Uterus (tissue), 4 donors: ENCODE measurements around the gene SLC35D3. TPM values are rescaled to one million over a fixed set of nuclear protein-coding genes. Genes with fewer than 3 reads are reported as not detected.

ENCODE experiments used
- DNase-seq, 2 donors: peaks; one replicate each; pipeline ENCODE4 v3.0.0-alpha.2; 2019 to 2020
- H3K27ac ChIP-seq, 2 donors: fragments of 200-600 bp; sonication (generic); 1 replicate in 1 of 2; 2 replicates in 1 of 2; pipeline ENCODE4 v1.5.1; 2016 to 2018
- H3K27me3 ChIP-seq, 2 donors: fragments of 200-600 bp; sonication (generic); one replicate each; pipeline ENCODE4 v1.5.1; 2018 to 2019; ENCODE audit warnings: control low read depth in 1 of 2
- H3K36me3 ChIP-seq, 2 donors: fragments of 200-600 bp; sonication (generic); one replicate each; pipeline ENCODE4 v1.5.1; 2019; ENCODE audit warnings: control low read depth in 1 of 2
- H3K4me1 ChIP-seq, 2 donors: fragments of 200-600 bp; sonication (generic); one replicate each; pipeline ENCODE4 v1.5.1; 2018 to 2019; ENCODE audit warnings: control low read depth in 1 of 2
- H3K4me3 ChIP-seq, 2 donors: fragments of 200-600 bp; sonication (generic); 1 replicate in 1 of 2; 2 replicates in 1 of 2; pipeline ENCODE4 v1.5.1; 2018 to 2019; ENCODE audit warnings: mild to moderate bottlenecking in 1 of 2
- H3K9me3 ChIP-seq, 2 donors: fragments of 200-600 bp; sonication (generic); one replicate each; pipeline ENCODE4 v1.5.1; 2019; ENCODE audit warnings: control low read depth in 1 of 2
- CTCF ChIP-seq, 4 experiments: fragments of 200-600 bp in 2 of 4; fragments of 450-650 bp in 2 of 4; sonication (generic) in 2 of 4; IDR thresholded peaks; one replicate each; pipeline ENCODE4 v1.5.1; 2016 to 2019; ENCODE audit warnings: antibody characterized with exemption in 4 of 4, mild to moderate bottlenecking in 2 of 4, moderate library complexity in 1 of 4
- POLR2A ChIP-seq, 2 donors: fragments of 450-650 bp; IDR thresholded peaks; one replicate each; pipeline ENCODE4 v1.6.1; 2016; ENCODE audit warnings: antibody characterized with exemption in 2 of 2, mild to moderate bottlenecking in 1 of 2, moderate library complexity in 1 of 2
- intact Hi-C: fragments of 100-400 bp; cut with DNase I; formaldehyde crosslinking; loops from one replicate; pipeline ENCODE4 v1.15.1; 2023; ENCODE audit warnings: low total_unique reads
- total RNA-seq, 4 donors: library from RNA; depleted of rRNA in 3 of 4; stranded (reverse); fragments of >200 nt in 3 of 4; gene quantifications; one replicate each; pipeline versions ENCODE4 v1.1.0 to v1.2.4, GENCODE V29; 2014 to 2023
- donor health status: DM: yes; HTN: yes; CAD: no.

The SLC35D3 gene
- total RNA-seq, 4 donors from 2014 or later: not detected

- H3K27me3 ChIP-seq: peaks cover 10 to 19% of the 10 kb centered on the region in 2 donors
Observed at GRCh38 chr6:136920216-136920615, 1.9 kb upstream of the SLC35D3 start.

GRCh38 chr6:136920671-136921380 lies 1.3 kb upstream of the SLC35D3 start:
- no peak for TF ChIP-seq CTCF (IDR thresholded peaks at IDR 0.05)
- no peak for DNase-seq

More at GRCh38 chr6:136920216-136920615, 1.9 kb upstream of the SLC35D3 start:
- H3K9me3 ChIP-seq: no peaks in the 10 kb centered on the region
- no peaks in the 10 kb centered on the region for H3K36me3 ChIP-seq
- no peak overlapping the region for H3K27ac ChIP-seq
- H3K4me3 ChIP-seq: no peak overlapping the region
- H3K4me1 ChIP-seq: peaks cover 0 to 14% of the 10 kb centered on the region in 2 donors
- intact Hi-C loops: no loop called here
- no peak for DNase-seq
- no peak for TF ChIP-seq CTCF (IDR thresholded peaks at IDR 0.05)

GRCh38 chr6:136921381-136921935 lies 643 bp upstream of the SLC35D3 start:
- Histone ChIP-seq H3K9me3 (no peaks in the 10 kb centered on the region), H3K27me3 (peaks cover 10 to 19% of the 10 kb centered on the region in 2 donors), H3K36me3 (no peaks in the 10 kb centered on the region), H3K27ac (no peak overlapping the region), H3K4me3 (peak overlapping the region; percentile 21 to 32), H3K4me1 (peaks cover 0 to 14% of the 10 kb centered on the region in 2 donors)
- no peak for TF ChIP-seq POLR2A (IDR thresholded peaks at IDR 0.05)
- no peak for TF ChIP-seq CTCF (IDR thresholded peaks at IDR 0.05)
- no peak for DNase-seq
- intact Hi-C loops: no loop called here

More at GRCh38 chr6:136920671-136921380, 1.3 kb upstream of the SLC35D3 start:
- Histone ChIP-seq H3K9me3 (no peaks in the 10 kb centered on the region), H3K4me1 (peaks cover 0 to 14% of the 10 kb centered on the region in 2 donors), H3K27me3 (peaks cover 10 to 19% of the 10 kb centered on the region in 2 donors), H3K36me3 (no peaks in the 10 kb centered on the region), H3K27ac (no peak overlapping the region), H3K4me3 (peak overlapping the region; percentile 21 to 32)
- intact Hi-C loops: no loop called here

DNA sequence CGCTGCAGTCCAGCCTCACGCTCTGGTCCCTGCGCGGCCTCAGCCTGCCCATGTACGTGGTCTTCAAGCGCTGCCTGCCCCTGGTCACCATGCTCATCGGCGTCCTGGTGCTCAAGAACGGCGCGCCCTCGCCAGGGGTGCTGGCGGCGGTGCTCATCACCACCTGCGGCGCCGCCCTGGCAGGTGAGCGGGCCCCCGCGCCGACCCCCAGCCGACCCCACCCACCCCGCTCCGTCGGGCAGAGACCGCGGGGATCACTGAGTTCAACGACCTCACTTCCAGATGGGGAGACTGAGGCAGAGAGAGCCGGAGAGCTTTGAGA lies 545 bp downstream of the SLC35D3 start:
- Histone ChIP-seq H3K27ac (no peak overlapping the region), H3K36me3 (no peaks in the 10 kb centered on the region), H3K9me3 (no peaks in the 10 kb centered on the region), H3K27me3 (peaks cover 10 to 19% of the 10 kb centered on the region in 2 donors), H3K4me1 (peaks cover 0 to 14% of the 10 kb centered on the region in 2 donors), H3K4me3 (peak overlapping the region in 1 of 2 donors; percentile 32)
- TF ChIP-seq CTCF (IDR thresholded peaks at IDR 0.05): no peak
- no peak for TF ChIP-seq POLR2A (IDR thresholded peaks at IDR 0.05)
- DNase-seq: no peak
- intact Hi-C loops: no loop called here

GRCh38 chr6:136923116-136923953 lies 1.2 kb downstream of the SLC35D3 start:
- no peak for TF ChIP-seq CTCF (IDR thresholded peaks at IDR 0.05)
- no peak for TF ChIP-seq POLR2A (IDR thresholded peaks at IDR 0.05)
- Histone ChIP-seq H3K4me3 (no peak overlapping the region), H3K36me3 (no peaks in the 10 kb centered on the region), H3K27ac (no peak overlapping the region), H3K4me1 (peaks cover 0 to 14% of the 10 kb centered on the region in 2 donors), H3K9me3 (no peaks in the 10 kb centered on the region), H3K27me3 (peaks cover 10 to 19% of the 10 kb centered on the region in 2 donors)
- no peak for DNase-seq
- intact Hi-C loops: no loop called here
